ENCODE measurements around the gene NPVF. TPM values are rescaled to one million over a fixed set of nuclear protein-coding genes. Genes with fewer than 3 reads are reported as not detected.

Gene NPVF
- total and polyA plus RNA-seq, 4 donors = not detected

DNA sequence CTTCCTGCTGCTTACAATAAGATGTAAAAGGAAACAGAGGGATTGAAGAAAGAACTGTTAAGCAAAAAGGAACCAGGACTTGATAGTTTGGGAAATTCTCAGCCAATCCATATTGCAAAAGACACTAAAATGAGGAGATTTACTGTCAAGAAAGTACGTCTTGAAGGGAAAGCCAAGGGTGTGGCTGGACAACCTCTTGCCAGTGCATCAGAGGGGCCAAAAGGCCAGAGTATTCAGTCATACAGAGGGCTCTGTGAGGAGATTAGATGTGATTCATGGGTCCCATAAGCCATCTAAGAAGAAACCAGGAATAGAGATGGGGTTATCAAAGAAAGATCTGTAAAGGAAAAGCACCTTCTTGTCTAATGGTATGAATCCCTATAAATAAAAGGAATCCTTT, 25.4 kb upstream of the NPVF start:
- H3K4me3 ChIP-seq (ENCODE audit: low read depth in 1 of 3, low read length in 3 of 3) = no peak overlapping the region
- WGBS = 91% methylated on average over 1 of the region's 1 CpG

DNA sequence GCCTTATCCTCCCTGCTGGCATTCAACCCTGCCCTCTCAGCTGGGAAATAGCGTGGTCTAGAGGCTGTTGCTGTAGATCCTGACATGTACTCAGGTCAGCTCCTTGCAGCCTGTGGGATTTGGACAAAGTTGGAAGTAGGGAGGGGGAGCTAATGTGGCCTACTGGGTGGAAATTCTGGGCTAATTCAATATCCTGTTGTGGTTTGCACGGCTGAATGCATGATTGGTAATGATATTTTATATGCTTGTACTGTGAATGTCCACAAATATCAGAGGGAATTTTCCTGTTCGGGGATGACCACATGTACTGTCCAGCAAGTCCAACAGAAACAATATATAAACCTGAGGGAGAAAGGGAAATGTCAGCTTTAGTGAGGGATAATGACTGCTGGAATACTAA, 22.1 kb upstream of the NPVF start:
- WGBS = 85% methylated on average over 3 of the region's 3 CpGs
- no peak overlapping the region for H3K4me3 ChIP-seq (ENCODE audit: low read depth in 1 of 3, low read length in 3 of 3)
- no peaks in the 10 kb centered on the region for H3K36me3 ChIP-seq (ENCODE audit: control insufficient read depth in 4 of 4, insufficient read depth in 3 of 4, low read depth in 1 of 4, low read length in 3 of 4)
- TF ChIP-seq, protein P1, sequence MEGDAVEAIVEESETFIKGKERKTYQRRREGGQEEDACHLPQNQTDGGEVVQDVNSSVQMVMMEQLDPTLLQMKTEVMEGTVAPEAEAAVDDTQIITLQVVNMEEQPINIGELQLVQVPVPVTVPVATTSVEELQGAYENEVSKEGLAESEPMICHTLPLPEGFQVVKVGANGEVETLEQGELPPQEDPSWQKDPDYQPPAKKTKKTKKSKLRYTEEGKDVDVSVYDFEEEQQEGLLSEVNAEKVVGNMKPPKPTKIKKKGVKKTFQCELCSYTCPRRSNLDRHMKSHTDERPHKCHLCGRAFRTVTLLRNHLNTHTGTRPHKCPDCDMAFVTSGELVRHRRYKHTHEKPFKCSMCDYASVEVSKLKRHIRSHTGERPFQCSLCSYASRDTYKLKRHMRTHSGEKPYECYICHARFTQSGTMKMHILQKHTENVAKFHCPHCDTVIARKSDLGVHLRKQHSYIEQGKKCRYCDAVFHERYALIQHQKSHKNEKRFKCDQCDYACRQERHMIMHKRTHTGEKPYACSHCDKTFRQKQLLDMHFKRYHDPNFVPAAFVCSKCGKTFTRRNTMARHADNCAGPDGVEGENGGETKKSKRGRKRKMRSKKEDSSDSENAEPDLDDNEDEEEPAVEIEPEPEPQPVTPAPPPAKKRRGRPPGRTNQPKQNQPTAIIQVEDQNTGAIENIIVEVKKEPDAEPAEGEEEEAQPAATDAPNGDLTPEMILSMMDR (IDR thresholded peaks at IDR 0.05; ENCODE audit: low read depth, low read length, missing input control) = no peak
- TF ChIP-seq HNF4G (IDR thresholded peaks at IDR 0.05) (no peak), RAD21 (IDR thresholded peaks at IDR 0.05) (no peak), RXRA (IDR thresholded peaks at IDR 0.05) (no peak), FOXA2 (IDR thresholded peaks at IDR 0.05) (no peak), EGR1 (IDR thresholded peaks at IDR 0.05; ENCODE audit: low read depth in 2 of 2) (no peak), GABPA (IDR thresholded peaks at IDR 0.05 in 1 of 2, conservative IDR thresholded peaks at IDR 0.05 in 1 of 2) (no peak), JUND (IDR thresholded peaks at IDR 0.05) (no peak), HNF4A (conservative IDR thresholded peaks at IDR 0.05) (no peak), SP1 (IDR thresholded peaks at IDR 0.05) (no peak), TAF1 (conservative IDR thresholded peaks at IDR 0.05) (no peak), NR2F2 (IDR thresholded peaks at IDR 0.05) (no peak)
- TF ChIP-seq, protein P2, sequence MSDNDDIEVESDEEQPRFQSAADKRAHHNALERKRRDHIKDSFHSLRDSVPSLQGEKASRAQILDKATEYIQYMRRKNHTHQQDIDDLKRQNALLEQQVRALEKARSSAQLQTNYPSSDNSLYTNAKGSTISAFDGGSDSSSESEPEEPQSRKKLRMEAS (IDR thresholded peaks at IDR 0.05) = no peak
- TF ChIP-seq, protein P3, sequence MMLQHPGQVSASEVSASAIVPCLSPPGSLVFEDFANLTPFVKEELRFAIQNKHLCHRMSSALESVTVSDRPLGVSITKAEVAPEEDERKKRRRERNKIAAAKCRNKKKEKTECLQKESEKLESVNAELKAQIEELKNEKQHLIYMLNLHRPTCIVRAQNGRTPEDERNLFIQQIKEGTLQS (IDR thresholded peaks at IDR 0.05) = no peak
- TF ChIP-seq, protein P4, sequence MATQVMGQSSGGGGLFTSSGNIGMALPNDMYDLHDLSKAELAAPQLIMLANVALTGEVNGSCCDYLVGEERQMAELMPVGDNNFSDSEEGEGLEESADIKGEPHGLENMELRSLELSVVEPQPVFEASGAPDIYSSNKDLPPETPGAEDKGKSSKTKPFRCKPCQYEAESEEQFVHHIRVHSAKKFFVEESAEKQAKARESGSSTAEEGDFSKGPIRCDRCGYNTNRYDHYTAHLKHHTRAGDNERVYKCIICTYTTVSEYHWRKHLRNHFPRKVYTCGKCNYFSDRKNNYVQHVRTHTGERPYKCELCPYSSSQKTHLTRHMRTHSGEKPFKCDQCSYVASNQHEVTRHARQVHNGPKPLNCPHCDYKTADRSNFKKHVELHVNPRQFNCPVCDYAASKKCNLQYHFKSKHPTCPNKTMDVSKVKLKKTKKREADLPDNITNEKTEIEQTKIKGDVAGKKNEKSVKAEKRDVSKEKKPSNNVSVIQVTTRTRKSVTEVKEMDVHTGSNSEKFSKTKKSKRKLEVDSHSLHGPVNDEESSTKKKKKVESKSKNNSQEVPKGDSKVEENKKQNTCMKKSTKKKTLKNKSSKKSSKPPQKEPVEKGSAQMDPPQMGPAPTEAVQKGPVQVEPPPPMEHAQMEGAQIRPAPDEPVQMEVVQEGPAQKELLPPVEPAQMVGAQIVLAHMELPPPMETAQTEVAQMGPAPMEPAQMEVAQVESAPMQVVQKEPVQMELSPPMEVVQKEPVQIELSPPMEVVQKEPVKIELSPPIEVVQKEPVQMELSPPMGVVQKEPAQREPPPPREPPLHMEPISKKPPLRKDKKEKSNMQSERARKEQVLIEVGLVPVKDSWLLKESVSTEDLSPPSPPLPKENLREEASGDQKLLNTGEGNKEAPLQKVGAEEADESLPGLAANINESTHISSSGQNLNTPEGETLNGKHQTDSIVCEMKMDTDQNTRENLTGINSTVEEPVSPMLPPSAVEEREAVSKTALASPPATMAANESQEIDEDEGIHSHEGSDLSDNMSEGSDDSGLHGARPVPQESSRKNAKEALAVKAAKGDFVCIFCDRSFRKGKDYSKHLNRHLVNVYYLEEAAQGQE (IDR thresholded peaks at IDR 0.05) = no peak
- TF ChIP-seq, protein P5, sequence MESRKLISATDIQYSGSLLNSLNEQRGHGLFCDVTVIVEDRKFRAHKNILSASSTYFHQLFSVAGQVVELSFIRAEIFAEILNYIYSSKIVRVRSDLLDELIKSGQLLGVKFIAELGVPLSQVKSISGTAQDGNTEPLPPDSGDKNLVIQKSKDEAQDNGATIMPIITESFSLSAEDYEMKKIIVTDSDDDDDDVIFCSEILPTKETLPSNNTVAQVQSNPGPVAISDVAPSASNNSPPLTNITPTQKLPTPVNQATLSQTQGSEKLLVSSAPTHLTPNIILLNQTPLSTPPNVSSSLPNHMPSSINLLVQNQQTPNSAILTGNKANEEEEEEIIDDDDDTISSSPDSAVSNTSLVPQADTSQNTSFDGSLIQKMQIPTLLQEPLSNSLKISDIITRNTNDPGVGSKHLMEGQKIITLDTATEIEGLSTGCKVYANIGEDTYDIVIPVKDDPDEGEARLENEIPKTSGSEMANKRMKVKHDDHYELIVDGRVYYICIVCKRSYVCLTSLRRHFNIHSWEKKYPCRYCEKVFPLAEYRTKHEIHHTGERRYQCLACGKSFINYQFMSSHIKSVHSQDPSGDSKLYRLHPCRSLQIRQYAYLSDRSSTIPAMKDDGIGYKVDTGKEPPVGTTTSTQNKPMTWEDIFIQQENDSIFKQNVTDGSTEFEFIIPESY (IDR thresholded peaks at IDR 0.05) = no peak
- no peak overlapping the region for H3K9ac ChIP-seq (ENCODE audit: low read depth in 1 of 2, low read length in 2 of 2)
- no peaks in the 10 kb centered on the region for H3K9me3 ChIP-seq (ENCODE audit: control insufficient read depth in 4 of 4, low read length in 3 of 4)
- H3K27ac ChIP-seq (ENCODE audit: low read depth in 1 of 2, low read length in 2 of 2) = no peak overlapping the region
- no peaks in the 10 kb centered on the region for H3K4me1 ChIP-seq (ENCODE audit: control insufficient read depth in 4 of 4, insufficient read depth in 4 of 4, low read length in 3 of 4)
- H3K27me3 ChIP-seq (ENCODE audit: control insufficient read depth in 4 of 4, insufficient read depth in 4 of 4, low read length in 3 of 4) = no peaks in the 10 kb centered on the region
- DNase-seq (ENCODE audit: low spot score) = no peak

More for the DNA sequence above, 25.4 kb upstream of the NPVF start:
- H3K4me1 ChIP-seq (ENCODE audit: control insufficient read depth in 4 of 4, insufficient read depth in 4 of 4, low read length in 3 of 4) = no peaks in the 10 kb centered on the region
- H3K9me3 ChIP-seq (ENCODE audit: control insufficient read depth in 4 of 4, low read length in 3 of 4) = no peaks in the 10 kb centered on the region
- H3K9ac ChIP-seq (ENCODE audit: low read depth in 1 of 2, low read length in 2 of 2) = no peak overlapping the region
- H3K36me3 ChIP-seq (ENCODE audit: control insufficient read depth in 4 of 4, insufficient read depth in 3 of 4, low read depth in 1 of 4, low read length in 3 of 4) = no peaks in the 10 kb centered on the region
- peaks cover 0 to 3% (median 0%) of the 10 kb centered on the region in 4 donors for H3K27me3 ChIP-seq (ENCODE audit: control insufficient read depth in 4 of 4, insufficient read depth in 4 of 4, low read length in 3 of 4)
- TF ChIP-seq YY1 (IDR thresholded peaks at IDR 0.05) (no peak), EGR1 (IDR thresholded peaks at IDR 0.05; ENCODE audit: low read depth in 2 of 2) (no peak), RXRA (IDR thresholded peaks at IDR 0.05) (no peak), SP1 (IDR thresholded peaks at IDR 0.05) (no peak), HNF4G (IDR thresholded peaks at IDR 0.05) (no peak), RAD21 (IDR thresholded peaks at IDR 0.05) (no peak), HNF4A (conservative IDR thresholded peaks at IDR 0.05) (no peak), NR2F2 (IDR thresholded peaks at IDR 0.05) (no peak), GABPA (IDR thresholded peaks at IDR 0.05 in 1 of 2, conservative IDR thresholded peaks at IDR 0.05 in 1 of 2) (no peak)
- TF ChIP-seq, protein P1 (IDR thresholded peaks at IDR 0.05; ENCODE audit: low read depth, low read length, missing input control) = no peak
- TF ChIP-seq, protein P3 (IDR thresholded peaks at IDR 0.05) = no peak
- DNase-seq (ENCODE audit: low spot score) = no peak
- no peak overlapping the region for H3K27ac ChIP-seq (ENCODE audit: low read depth in 1 of 2, low read length in 2 of 2)

Data from liver (tissue), 9 donors.